ENCODE measurements around the gene PALLD.

- TF ChIP-seq EZH2phosphoT487 (IDR thresholded peaks at IDR 0.05; ENCODE audit: insufficient read depth, low read depth) (no peak), EZH2 (IDR thresholded peaks at IDR 0.05; ENCODE audit: insufficient read depth, poor library complexity, severe bottlenecking) (no peak)
These were observed 80.8 kb downstream of the PALLD start for GRCh38 chr4:168577624-168578023.

All from GM23248 (cell line).